WERI-Rb-1 (cell line): ENCODE results near the gene TMEM69.
"Not testable (repeated sequence)": the region's sequence is repeated elsewhere in the genome, so short reads cannot be mapped to it uniquely, and the experiment has no call there.

ENCODE experiments used
- DNase-seq: peaks from one replicate; pipeline ENCODE4 v3.0.0-alpha.2; 2020
- H3K27ac ChIP-seq: fragments of 250-450 bp; sonication (Bioruptor Pico); 2 replicates; pipeline ENCODE4 v1.5.1; 2020; ENCODE audit warnings: mild to moderate bottlenecking, moderate library complexity
- H3K27me3 ChIP-seq: fragments of 250-450 bp; sonication (Bioruptor Pico); 2 replicates; pipeline ENCODE4 v1.5.1; 2021; ENCODE audit warnings: mild to moderate bottlenecking, low read depth, moderate library complexity; ENCODE audit not compliant: insufficient read depth, severe bottlenecking
- H3K36me3 ChIP-seq: fragments of 250-450 bp; sonication (Bioruptor Pico); 2 replicates; pipeline ENCODE4 v1.5.1; 2020; ENCODE audit warnings: mild to moderate bottlenecking, moderate library complexity
- H3K4me3 ChIP-seq: 2 replicates; pipeline ENCODE4 v1.5.1; 2011; ENCODE audit warnings: low read depth, mild to moderate bottlenecking, control low read depth, low read length
- H3K9me3 ChIP-seq: fragments of 250-450 bp; sonication (Bioruptor Pico); 2 replicates; pipeline ENCODE4 v1.5.1; 2021; ENCODE audit warnings: mild to moderate bottlenecking, moderate library complexity; ENCODE audit not compliant: severe bottlenecking
- TF ChIP-seq, protein P1 (sequence below): IDR thresholded peaks from 2 replicates; pipeline ENCODE4 v1.5.1; 2011; ENCODE audit warnings: low read depth, mild to moderate bottlenecking, control low read depth, inconsistent platforms, low read length

Gene TMEM69

DNA sequence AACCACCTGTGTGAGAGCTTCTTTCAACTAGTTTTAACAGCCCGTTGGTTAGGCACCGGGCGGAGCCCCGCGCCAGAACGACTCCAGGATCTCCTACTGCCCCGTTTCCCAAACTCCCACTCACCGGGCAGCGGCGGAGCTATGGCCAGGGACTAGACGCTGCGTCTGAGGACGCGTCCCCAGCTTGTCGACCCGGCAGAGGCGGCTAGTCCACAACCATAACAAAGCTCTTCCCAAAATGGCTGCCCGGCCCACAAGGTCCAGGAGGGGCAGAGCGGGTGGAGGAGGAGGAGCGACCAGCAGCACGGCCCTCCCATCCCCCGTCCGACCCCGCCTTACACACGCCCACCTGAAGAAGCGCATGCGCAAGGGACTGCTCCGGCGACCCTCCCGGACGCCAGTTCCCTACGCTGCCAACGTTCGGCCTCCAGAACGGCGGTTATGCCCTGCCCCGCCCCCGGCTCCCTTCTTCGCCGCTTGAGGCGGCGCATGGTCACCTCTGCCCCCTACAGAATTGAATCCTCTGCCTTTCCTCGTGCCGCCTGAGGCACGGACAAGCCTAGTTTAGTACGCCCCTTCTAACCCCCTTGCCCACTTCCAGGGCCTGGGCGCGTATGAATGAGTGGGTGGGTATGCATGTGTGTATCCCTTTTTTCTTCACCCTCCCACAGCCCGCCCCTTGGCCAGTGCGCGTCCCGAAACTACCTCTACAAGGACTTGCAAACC lies 1.5 kb upstream of the TMEM69 start, which contains the start of gene GPBP1L1:
Gene GPBP1L1, minus strand, starts transcription at position 246 of the 726 bp plus-strand sequence. CDS start 27,446 bp downstream, outside the sequence.
- TF ChIP-seq, protein P1, sequence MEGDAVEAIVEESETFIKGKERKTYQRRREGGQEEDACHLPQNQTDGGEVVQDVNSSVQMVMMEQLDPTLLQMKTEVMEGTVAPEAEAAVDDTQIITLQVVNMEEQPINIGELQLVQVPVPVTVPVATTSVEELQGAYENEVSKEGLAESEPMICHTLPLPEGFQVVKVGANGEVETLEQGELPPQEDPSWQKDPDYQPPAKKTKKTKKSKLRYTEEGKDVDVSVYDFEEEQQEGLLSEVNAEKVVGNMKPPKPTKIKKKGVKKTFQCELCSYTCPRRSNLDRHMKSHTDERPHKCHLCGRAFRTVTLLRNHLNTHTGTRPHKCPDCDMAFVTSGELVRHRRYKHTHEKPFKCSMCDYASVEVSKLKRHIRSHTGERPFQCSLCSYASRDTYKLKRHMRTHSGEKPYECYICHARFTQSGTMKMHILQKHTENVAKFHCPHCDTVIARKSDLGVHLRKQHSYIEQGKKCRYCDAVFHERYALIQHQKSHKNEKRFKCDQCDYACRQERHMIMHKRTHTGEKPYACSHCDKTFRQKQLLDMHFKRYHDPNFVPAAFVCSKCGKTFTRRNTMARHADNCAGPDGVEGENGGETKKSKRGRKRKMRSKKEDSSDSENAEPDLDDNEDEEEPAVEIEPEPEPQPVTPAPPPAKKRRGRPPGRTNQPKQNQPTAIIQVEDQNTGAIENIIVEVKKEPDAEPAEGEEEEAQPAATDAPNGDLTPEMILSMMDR: no peak
- Histone ChIP-seq H3K27me3 (no peaks in the 10 kb centered on the region), H3K27ac (peak within 1 kb of the TSS; percentile 95), H3K9me3 (no peaks in the 10 kb centered on the region), H3K4me3 (peak within 1 kb of the TSS; percentile 66), H3K36me3 (peaks cover 9% of the 10 kb centered on the region; the same call in 1 of the 2 replicates)
- peak; percentile 98 for DNase-seq

DNA sequence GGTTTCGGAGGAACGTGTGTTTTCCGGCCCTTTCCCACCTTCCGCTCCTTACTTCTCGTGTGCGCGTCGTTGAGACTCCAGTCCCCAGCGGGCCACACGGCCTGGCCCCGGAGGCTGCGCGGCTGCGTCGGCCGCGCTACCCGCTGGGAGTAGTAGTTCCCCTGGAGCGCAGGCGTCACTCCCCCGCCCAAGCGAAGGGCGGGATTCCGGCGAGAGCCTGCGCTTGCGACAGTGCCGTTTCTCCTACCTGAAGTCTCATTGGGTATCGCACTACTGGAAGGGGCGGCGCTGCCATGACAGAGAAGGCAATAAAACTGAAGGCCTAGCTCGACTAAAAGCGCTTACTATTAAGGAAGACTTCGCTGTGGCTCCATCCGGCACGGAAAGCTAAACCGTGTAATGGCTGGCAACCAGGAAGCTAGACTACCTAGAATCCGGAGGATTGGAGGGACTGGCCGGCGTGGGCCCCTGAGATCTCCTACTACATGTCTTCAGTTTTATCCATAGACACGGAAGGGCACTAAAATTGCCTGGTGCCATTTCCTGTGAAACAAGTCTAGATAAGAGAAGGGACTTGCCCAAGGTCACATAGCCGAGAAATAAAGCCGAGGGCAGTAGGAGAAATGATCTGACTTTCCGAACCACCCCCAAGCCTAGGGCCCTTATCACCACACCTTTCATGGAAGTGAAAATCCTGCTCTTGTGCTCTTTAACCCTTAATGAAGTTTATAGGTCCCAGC lies 797 bp upstream of the TMEM69 start:
- Histone ChIP-seq H3K4me3 (peak overlapping the region; percentile 66), H3K36me3 (peaks cover 9% of the 10 kb centered on the region; the same call in 1 of the 2 replicates), H3K27ac (peak overlapping the region; percentile 95), H3K9me3 (no peaks in the 10 kb centered on the region), H3K27me3 (no peaks in the 10 kb centered on the region)
- peak; percentile 97 for DNase-seq
- TF ChIP-seq, protein P1: no peak

DNA sequence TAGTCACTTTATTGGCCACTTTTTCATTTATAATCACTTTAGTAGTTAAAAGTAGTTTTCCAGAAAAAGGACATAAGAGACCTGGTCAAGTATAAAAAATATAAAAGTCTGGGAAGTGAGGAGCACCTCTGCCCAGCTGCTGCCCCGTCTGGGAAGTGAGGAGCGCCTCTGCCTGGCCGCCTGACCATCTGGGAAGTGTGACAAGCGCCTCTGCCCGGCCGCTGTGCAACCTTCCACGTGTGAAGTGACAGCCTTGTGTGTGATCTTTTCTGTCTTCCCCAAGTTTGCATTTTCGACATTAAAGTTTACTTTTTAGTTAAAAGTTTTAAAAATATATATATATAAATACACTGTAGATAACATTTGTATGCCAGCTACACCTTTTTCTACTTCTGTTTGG lies 5.8 kb downstream of the TMEM69 start:
- H3K36me3 ChIP-seq: peaks cover 24% of the 10 kb centered on the region
- not testable (repeated sequence) for H3K4me3 ChIP-seq, H3K27me3 ChIP-seq, H3K27ac ChIP-seq, DNase-seq, H3K9me3 ChIP-seq

DNA sequence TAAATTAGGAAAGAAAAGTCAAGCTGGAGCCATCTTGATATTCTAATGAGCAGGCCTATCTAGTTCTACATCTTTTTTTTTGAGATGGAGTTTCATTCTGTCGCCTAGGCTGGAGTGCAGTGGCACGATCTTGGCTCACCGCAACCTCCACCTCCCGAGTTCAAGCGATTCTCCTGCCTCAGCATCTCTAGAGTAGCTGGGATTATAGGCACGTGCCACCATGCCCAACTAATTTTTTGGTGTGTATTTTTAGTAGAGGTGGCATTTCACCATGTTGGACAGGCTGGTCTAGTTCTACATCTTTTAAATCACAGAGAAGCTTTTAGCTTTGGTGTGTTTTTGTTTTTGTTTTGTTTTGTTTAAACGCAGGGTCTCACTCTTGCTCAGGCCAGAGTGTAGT lies 6.8 kb downstream of the TMEM69 start:
- Histone ChIP-seq H3K9me3 (no peaks in the 10 kb centered on the region), H3K36me3 (peaks cover 24% of the 10 kb centered on the region), H3K27me3 (no peaks in the 10 kb centered on the region), H3K27ac (no peak overlapping the region), H3K4me3 (no peak overlapping the region)
- DNase-seq: no peak
- TF ChIP-seq, protein P1: no peak

DNA sequence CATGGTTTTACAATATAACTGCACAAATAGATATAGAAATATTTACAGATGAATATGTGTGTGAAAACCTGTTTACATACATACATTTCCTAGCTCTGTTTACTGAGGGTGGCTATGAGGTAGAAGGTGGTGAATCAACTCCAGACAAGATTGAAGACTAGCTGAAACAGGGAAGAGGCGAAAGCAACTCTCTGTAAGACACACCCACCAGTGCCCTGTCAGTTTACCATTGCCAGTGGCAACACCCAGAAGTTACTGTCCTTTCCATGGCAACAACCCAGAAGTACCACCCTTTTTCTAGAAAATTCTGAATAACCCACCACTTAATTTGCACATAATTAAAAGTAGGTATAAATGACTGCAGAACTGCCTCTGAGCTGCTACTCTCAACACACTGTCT lies 16.7 kb downstream of the TMEM69 start:
- Histone ChIP-seq H3K36me3 (no peaks in the 10 kb centered on the region; the same call in 1 of the 2 replicates), H3K4me3 (no peak overlapping the region), H3K27me3 (no peaks in the 10 kb centered on the region), H3K9me3 (peaks cover 4% of the 10 kb centered on the region), H3K27ac (no peak overlapping the region)
- TF ChIP-seq, protein P1: no peak
- no peak for DNase-seq

DNA sequence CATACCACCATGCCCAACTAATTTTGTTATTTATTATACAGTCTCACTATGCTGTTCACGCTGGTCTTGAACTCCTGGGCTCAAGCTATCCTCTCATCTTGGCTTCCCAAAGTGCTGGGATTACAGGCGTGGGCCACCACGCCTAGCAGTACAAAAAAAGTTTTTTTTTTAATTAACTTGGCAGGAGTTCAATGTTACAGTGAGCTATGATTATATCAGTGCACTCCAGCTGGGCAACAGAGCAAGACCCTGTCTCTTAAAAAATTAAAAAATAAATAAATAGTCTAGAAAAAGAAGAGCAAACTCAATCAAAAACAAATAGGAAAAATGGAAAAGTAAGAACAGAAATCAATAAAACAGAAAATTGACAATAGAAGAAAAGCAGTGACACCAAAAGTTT lies 25.7 kb downstream of the TMEM69 start:
- TF ChIP-seq, protein P1: no peak
- no peak for DNase-seq
- Histone ChIP-seq H3K27me3 (no peaks in the 10 kb centered on the region), H3K9me3 (no peaks in the 10 kb centered on the region), H3K27ac (no peak overlapping the region), H3K36me3 (peaks cover 5% of the 10 kb centered on the region), H3K4me3 (no peak overlapping the region)
